RWPE2 (cell line): ENCODE results near the gene ATP6V0A1.

Experiments used
- ATAC-seq: fragments of 200-7000 bp; cut with Tn5 transposase; 3 replicates; pipeline ENCODE4 v1.9.1; 2021; ENCODE audit warnings: low read depth
- DNase-seq: peaks from one replicate; pipeline ENCODE4 v3.0.0-alpha.2; 2020; ENCODE audit warnings: low spot score
- H3K27ac ChIP-seq: fragments of 450-650 bp; 2 replicates; pipeline ENCODE4 v1.5.1; 2017; ENCODE audit warnings: mild to moderate bottlenecking; ENCODE audit not compliant: poor library complexity, severe bottlenecking
- H3K27me3 ChIP-seq: fragments of 250-450 bp; sonication (Bioruptor Pico); 2 replicates; pipeline ENCODE4 v1.5.1; 2021; ENCODE audit warnings: mild to moderate bottlenecking, moderate library complexity; ENCODE audit not compliant: insufficient read depth, poor library complexity, severe bottlenecking
- H3K36me3 ChIP-seq: fragments of 250-450 bp; sonication (Bioruptor Pico); 2 replicates; pipeline ENCODE4 v1.5.1; 2020; ENCODE audit warnings: low read depth, mild to moderate bottlenecking, moderate library complexity
- H3K4me1 ChIP-seq: fragments of 250-450 bp; sonication (Bioruptor Pico); 2 replicates; pipeline ENCODE4 v1.5.1; 2021; ENCODE audit warnings: mild to moderate bottlenecking, moderate library complexity; ENCODE audit not compliant: insufficient read depth, poor library complexity, severe bottlenecking
- H3K4me3 ChIP-seq: fragments of 250-450 bp; sonication (Bioruptor Pico); 2 replicates; pipeline ENCODE4 v1.5.1; 2021; ENCODE audit warnings: mild to moderate bottlenecking, moderate library complexity; ENCODE audit not compliant: severe bottlenecking
- H3K9me3 ChIP-seq: fragments of 250-450 bp; sonication (Bioruptor Pico); 2 replicates; pipeline ENCODE4 v1.5.1; 2021; ENCODE audit warnings: mild to moderate bottlenecking, moderate library complexity; ENCODE audit not compliant: severe bottlenecking
- CTCF ChIP-seq: fragments of 450-650 bp; IDR thresholded peaks from one replicate; pipeline ENCODE4 v1.5.1; 2017; ENCODE audit warnings: mild to moderate bottlenecking, moderate library complexity; ENCODE audit not compliant: poor library complexity, severe bottlenecking

The ATP6V0A1 gene

GRCh38 chr17:42514279-42514678 is 55.6 kb downstream of the ATP6V0A1 start:
- no peak for TF ChIP-seq CTCF
- H3K36me3 ChIP-seq = no peaks in the 10 kb centered on the region

GRCh38 chr17:42514867-42515266 is 56.2 kb downstream of the ATP6V0A1 start:
- Histone ChIP-seq H3K4me1 (peaks cover 24% of the 10 kb centered on the region), H3K27ac (no peak overlapping the region), H3K4me3 (no peak overlapping the region), H3K27me3 (no peaks in the 10 kb centered on the region), H3K9me3 (no peaks in the 10 kb centered on the region), H3K36me3 (no peaks in the 10 kb centered on the region)
- DNase-seq = no peak
- TF ChIP-seq CTCF = no peak
- ATAC-seq = no peak

More at GRCh38 chr17:42514279-42514678, 55.6 kb downstream of the ATP6V0A1 start:
- no peak overlapping the region for H3K4me3 ChIP-seq
- DNase-seq (no peak), ATAC-seq (no peak)
- peaks cover 18% of the 10 kb centered on the region for H3K4me1 ChIP-seq
- H3K27me3 ChIP-seq = no peaks in the 10 kb centered on the region
- no peaks in the 10 kb centered on the region for H3K9me3 ChIP-seq
- H3K27ac ChIP-seq = no peak overlapping the region

GRCh38 chr17:42517516-42517915 is 58.8 kb downstream of the ATP6V0A1 start:
- peak; percentile 95 for TF ChIP-seq CTCF
- no peaks in the 10 kb centered on the region for H3K27me3 ChIP-seq
- H3K36me3 ChIP-seq = 0 out of 2 replicates have a peak, but pooled peaks cover 3% of the 10 kb centered on the region
- DNase-seq = no peak
- H3K9me3 ChIP-seq = no peaks in the 10 kb centered on the region
- ATAC-seq = peak; percentile 70
- no peak overlapping the region for H3K4me3 ChIP-seq
- H3K27ac ChIP-seq = peak overlapping the region; percentile 97
- peaks cover 38% of the 10 kb centered on the region for H3K4me1 ChIP-seq

- peak; percentile 85 for DNase-seq
- peaks cover 38% of the 10 kb centered on the region for H3K4me1 ChIP-seq
- no peaks in the 10 kb centered on the region for H3K9me3 ChIP-seq
- no peak overlapping the region for H3K4me3 ChIP-seq
- H3K36me3 ChIP-seq = 0 out of 2 replicates have a peak, but pooled peaks cover 3% of the 10 kb centered on the region
- ATAC-seq = peak; percentile 37
- no peaks in the 10 kb centered on the region for H3K27me3 ChIP-seq
- peak overlapping the region; percentile 97 for H3K27ac ChIP-seq
- no peak for TF ChIP-seq CTCF
Observed at GRCh38 chr17:42518046-42518754, 59.5 kb downstream of the ATP6V0A1 start.
